ENCODE measurements around the gene PPP1R12A.

GRCh38 chr12:79932357-79932756 lies 2.5 kb downstream of the PPP1R12A start:
- TF ChIP-seq CTCF (IDR thresholded peaks at IDR 0.05) (no peak), POLR2A (IDR thresholded peaks at IDR 0.05) (no peak), EP300 (IDR thresholded peaks at IDR 0.05) (no peak)
